Choroid plexus epithelial cell (primary cell): Measurements from ENCODE around the gene UTS2B.

Source experiments
- DNase-seq: peaks from one replicate; pipeline ENCODE4 v3.0.0-alpha.2; 2010; ENCODE audit warnings: low read depth
- H3K4me3 ChIP-seq: 2 replicates; pipeline ENCODE4 v1.5.1; 2011; ENCODE audit warnings: low read depth, mild to moderate bottlenecking, control low read depth, low read length, moderate library complexity
- TF ChIP-seq, protein P1 (sequence below): conservative IDR thresholded peaks from 2 replicates; pipeline ENCODE4 v1.5.1; 2011; ENCODE audit warnings: low read depth, mild to moderate bottlenecking, control low read depth, inconsistent platforms, low read length, moderate library complexity

Gene UTS2B

DNA sequence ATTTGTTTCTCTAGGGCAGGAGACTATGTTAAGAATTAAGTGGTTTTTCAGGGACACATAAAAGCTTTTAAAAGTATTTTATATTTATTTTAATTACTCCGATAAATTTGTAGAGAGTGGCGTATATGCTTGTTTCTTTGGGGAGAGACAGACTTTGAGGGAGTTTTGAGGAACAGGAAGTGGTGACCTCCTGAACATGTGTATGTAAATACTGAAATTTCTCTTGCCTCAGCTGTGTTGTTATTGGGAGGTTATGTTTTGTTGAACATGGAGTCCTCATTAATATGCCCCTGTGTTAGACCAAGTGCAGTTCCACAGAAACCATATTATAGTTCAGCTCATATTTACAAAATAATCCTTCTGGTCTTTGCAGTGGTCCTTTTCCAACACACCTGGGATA is 41.8 kb upstream of the UTS2B start:
- H3K4me3 ChIP-seq, result no peak overlapping the region
- TF ChIP-seq, protein P1, sequence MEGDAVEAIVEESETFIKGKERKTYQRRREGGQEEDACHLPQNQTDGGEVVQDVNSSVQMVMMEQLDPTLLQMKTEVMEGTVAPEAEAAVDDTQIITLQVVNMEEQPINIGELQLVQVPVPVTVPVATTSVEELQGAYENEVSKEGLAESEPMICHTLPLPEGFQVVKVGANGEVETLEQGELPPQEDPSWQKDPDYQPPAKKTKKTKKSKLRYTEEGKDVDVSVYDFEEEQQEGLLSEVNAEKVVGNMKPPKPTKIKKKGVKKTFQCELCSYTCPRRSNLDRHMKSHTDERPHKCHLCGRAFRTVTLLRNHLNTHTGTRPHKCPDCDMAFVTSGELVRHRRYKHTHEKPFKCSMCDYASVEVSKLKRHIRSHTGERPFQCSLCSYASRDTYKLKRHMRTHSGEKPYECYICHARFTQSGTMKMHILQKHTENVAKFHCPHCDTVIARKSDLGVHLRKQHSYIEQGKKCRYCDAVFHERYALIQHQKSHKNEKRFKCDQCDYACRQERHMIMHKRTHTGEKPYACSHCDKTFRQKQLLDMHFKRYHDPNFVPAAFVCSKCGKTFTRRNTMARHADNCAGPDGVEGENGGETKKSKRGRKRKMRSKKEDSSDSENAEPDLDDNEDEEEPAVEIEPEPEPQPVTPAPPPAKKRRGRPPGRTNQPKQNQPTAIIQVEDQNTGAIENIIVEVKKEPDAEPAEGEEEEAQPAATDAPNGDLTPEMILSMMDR, result no peak

DNA sequence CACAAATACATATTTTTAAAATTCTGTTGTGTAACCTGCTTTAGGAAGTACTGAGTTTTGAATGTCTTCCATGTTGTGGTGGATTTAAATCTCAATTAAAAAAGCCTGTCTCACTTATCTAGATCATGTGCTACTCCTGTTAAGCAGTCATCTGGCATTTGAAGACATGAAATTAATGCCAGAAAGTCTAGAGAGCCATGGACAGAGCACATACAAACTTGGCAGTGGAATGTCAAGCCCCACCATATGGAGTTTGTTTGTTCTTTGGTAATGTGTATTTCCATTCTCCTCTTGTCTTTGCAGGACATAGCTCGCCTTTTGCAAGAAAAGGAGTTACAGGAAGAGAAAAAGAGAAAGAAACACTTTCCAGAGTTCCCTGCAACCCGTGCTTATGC is 39.3 kb upstream of the UTS2B start:
- no peak overlapping the region for H3K4me3 ChIP-seq
- TF ChIP-seq, protein P1, result no peak
- peak; percentile 93 for DNase-seq

More for the DNA sequence above, 41.8 kb upstream of the UTS2B start:
- peak; percentile 48 for DNase-seq

DNA sequence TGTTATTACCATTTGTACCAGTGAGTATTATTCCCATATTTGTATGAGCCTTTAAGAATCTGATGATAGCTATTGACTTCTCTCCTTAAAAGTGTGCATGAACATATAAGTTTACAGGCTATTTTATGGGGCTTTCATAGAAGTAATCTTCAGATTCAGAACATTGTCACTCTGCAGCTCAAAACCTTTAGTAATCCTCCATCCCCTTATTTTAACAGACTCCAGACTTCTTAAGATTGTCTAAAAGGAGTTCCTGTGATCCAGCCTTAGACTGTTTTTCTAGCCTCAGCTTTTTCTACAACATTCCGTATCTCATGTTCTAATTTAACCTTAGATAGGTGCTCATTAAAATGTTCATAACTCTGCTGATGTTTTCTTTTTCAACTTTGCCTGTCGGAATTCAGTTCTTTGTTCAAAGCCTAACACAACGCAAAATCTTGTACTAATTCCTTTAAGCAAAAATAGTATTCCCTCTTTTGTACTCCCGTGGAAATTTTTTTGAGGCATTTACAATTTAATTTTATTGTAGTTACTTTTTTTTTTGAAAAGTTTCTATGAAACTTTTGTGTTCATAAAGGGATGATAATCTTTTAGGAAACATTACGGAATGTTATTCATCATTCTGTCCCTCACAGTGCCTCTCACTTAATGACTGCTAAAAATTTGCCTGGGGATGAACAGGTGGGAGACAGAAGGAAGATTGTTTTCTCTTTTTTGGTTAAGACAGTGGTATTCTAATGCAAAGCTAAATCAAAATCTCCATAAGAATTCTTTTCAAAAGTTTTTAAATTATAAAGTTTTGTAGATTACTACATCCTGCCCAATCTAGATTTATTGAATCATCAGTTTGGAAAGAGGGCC is 38.7 kb upstream of the UTS2B start:
- TF ChIP-seq, protein P1, result no peak
- DNase-seq, result no peak
- no peak overlapping the region for H3K4me3 ChIP-seq

DNA sequence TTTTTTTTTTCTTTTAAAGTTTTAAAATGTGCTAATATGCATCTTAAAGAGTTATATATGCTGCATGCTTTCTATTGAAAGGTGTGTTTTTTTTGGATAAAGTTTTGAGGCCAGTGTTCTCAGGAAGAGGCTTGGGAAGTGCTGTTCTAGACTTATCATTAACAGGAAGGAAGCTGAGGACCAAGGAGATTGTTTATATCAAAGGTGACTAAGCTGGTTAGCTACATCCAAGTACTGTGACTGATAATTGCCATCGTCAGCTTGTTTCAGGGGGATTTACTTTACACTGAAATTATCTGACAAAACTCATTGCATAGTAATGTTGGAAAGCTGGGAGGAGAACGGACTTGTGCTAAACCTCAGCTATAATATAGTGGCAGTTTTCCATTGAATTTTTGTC is 36.3 kb upstream of the UTS2B start:
- H3K4me3 ChIP-seq, result no peak overlapping the region
- DNase-seq, result peak; percentile 52
- TF ChIP-seq, protein P1, result no peak

DNA sequence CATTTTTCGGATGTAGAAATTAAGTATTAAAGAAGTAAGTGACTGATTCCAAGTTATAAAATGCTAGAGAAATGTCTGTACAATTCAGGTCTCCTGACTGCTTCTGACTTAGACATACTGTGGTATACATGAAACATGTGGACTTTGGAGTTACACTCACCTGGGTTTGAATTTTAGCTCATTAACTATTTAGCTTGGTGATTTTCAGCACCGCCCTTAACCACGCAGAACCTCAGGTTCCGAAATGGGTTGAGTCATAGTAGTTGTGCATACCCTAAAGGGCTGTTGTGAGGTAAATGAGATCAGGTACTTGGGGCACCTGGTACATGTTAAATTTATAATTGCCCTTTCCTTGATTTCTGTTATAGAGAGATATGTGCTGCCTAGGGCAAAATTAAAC is 32.9 kb upstream of the UTS2B start:
- TF ChIP-seq, protein P1, result no peak
- DNase-seq, result no peak
- no peak overlapping the region for H3K4me3 ChIP-seq

DNA sequence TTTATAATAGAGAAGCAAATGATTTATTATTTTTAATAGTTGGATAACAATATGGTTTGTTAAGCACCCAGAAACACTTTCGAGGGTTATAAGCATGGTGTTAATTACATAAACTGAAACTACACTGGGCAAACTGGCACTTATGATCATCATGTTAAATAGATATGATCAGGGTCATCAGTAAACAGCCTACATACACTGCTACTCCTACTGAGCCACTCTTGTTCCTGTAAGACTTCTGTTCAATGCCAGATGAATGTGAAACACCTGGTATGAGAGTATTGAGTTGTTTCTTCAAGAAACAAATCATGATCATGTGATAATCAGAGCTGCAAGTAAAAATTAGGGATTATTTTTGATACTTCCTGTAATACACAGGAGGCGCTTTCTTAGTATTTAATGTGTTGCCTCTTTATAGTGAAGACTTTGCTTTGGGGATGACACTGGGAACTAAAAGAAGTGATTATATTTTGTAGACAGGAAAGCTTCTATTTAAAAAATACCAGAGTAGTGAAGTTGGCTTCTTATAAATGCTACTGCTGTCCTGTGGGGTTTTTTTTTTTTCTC is 32.3 kb upstream of the UTS2B start:
- H3K4me3 ChIP-seq, result no peak overlapping the region
- TF ChIP-seq, protein P1, result no peak
- no peak for DNase-seq
